ENCODE measurements around the gene CAMSAP3.

The CAMSAP3 gene

DNA sequence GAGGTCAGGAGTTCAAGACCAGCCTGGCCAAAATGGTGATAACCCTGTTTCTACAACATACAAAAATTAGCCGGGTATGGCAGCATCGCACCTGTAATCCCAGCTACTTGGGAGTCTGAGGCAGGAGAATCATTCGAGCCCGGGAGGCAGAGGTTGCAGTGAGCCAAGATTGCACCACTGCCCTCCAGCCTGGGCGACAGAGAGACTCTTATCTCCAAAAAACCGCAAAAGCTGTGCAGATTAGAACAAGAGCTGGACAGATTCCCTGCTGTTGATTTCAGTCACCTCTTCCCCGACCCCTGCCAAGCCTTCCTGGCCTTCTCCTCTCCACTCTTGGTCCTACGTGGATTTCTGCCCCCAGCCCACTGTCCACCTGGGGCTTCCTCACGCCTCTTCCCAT is 8.3 kb downstream of the CAMSAP3 start:
- TF ChIP-seq, protein P1, sequence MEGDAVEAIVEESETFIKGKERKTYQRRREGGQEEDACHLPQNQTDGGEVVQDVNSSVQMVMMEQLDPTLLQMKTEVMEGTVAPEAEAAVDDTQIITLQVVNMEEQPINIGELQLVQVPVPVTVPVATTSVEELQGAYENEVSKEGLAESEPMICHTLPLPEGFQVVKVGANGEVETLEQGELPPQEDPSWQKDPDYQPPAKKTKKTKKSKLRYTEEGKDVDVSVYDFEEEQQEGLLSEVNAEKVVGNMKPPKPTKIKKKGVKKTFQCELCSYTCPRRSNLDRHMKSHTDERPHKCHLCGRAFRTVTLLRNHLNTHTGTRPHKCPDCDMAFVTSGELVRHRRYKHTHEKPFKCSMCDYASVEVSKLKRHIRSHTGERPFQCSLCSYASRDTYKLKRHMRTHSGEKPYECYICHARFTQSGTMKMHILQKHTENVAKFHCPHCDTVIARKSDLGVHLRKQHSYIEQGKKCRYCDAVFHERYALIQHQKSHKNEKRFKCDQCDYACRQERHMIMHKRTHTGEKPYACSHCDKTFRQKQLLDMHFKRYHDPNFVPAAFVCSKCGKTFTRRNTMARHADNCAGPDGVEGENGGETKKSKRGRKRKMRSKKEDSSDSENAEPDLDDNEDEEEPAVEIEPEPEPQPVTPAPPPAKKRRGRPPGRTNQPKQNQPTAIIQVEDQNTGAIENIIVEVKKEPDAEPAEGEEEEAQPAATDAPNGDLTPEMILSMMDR (IDR thresholded peaks at IDR 0.05; ENCODE audit: low read depth, low read length, missing control alignments): no peak
- H3K4me3 ChIP-seq (ENCODE audit: low read depth, low read length): no peak overlapping the region
- DNase-seq (ENCODE audit: low read depth): no peak

DNA sequence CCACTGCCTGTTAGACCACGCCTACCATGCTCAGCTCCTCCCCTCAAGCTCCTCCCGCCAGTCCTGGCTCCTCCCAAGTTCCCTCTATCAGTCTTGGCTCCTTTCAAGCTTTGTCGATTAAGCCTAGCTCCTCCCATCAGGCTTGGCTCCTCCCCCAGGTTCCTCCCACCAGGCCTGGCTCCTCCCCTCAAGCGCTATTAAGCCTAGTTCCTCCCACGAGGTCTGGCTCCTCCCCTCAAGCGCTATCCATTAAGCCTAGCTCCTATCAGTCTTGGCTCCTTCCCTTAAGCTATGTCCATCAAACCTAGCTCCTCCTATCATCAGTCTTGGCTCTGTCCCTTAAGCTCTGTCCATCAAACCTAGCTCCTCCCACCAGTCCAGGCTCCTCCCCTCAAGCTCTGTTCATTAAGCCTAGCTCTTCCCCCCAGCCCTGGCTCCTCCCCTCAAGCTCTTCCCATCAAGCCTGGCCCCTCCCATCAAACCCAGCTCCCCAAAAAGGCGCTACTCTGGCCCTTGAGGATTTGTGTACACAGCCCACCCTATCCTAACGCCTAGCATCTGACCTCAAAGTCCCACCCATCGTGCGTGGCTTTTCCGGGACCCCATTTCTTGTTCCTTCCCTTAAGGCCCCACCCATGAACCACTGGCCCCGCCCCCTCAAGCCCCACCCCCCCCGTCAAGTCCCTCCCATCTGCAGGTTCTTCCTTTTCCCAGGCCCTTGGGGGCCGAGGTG is 10.0 kb downstream of the CAMSAP3 start:
- peak; percentile 26 for DNase-seq (ENCODE audit: low read depth)
- no peak overlapping the region for H3K4me3 ChIP-seq (ENCODE audit: low read depth, low read length)
- TF ChIP-seq, protein P1 (IDR thresholded peaks at IDR 0.05; ENCODE audit: low read depth, low read length, missing control alignments): no peak

DNA sequence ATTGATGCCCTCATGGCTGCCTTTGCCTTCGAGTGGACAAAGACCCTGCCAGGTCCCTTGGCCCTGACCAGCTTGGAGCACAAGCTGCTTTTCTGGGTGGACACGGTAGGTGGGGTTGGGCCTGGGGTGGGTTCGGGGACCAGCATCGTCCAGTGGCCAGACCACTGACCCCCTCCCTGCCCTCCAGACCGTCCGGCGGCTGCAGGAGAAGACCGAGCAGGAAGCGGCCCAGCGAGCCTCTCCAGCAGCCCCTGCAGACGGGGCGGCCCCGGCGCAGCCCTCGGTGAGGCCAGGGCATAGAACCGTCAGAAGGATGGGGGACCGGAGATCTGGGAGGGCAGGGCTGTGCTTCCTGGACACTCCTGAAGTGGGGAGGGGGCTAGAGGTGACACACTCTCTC is 10.6 kb downstream of the CAMSAP3 start:
- DNase-seq (ENCODE audit: low read depth): no peak
- TF ChIP-seq, protein P1 (IDR thresholded peaks at IDR 0.05; ENCODE audit: low read depth, low read length, missing control alignments): no peak
- no peak overlapping the region for H3K4me3 ChIP-seq (ENCODE audit: low read depth, low read length)

DNA sequence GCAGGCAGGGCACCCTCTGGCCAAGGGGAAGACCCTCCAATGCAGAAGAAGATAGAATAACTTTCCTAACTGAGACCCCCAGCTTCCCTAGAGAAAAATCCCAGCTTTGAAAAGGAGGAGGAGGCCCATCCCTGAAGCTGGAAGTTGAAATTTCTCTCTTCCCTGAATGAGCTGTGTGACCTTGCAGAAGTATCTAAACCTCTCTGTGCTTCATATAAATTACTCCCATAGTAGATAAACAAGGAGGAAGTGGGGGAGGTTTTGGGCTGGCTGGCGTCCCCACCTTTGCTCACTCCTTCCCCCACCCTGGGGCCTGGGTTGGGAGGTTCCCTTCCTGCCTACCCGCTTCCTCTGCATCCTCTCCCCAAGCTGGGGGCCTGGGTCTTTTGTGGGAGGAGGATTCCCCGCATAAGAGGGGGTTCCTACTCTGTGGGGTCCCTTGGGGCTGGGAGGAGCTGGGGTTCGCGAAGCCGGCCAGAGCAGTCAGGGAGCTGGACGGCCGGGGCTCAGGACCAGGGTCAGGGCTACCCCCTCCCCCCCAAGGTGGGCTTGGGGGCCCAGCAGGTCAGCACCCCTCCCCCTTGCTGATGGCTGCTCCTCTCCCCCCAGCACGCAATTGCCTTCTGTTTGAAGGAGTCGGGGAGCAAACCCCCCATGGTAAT is 11.7 kb downstream of the CAMSAP3 start:
- no peak overlapping the region for H3K4me3 ChIP-seq (ENCODE audit: low read depth, low read length)
- no peak for DNase-seq (ENCODE audit: low read depth)
- TF ChIP-seq, protein P1 (IDR thresholded peaks at IDR 0.05; ENCODE audit: low read depth, low read length, missing control alignments): no peak

DNA sequence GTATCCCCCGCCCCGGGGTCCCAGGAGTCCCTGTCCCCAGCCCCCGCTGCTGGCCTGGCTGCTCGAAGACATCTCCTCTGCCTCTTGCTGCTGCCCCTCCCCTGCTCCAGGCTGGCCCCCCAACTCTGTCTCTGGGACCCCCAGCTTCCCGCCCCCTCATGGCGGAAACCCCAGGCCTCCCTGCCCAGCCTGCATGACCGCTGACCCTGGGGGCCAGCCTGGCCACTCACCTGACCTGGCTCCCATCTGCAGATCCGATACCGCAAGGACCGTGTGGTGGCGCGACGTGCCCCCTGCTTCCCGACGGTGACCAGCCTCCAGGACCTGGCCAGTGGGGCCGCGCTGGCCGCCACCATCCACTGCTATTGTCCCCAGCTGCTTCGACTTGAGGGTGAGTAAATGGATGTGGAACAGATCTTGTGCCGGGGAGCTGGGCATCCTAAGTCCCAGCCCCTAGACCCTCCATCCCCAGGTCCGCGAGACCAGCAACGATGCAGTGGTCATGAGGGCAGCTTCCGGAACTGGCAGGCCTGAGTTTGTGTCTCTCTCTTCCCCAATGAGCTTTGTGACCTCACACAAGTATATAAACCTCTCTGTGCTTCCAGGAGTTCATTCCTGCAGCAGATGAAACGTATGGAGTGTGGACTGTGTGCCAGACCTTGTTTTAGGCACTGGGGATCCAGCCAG is 12.4 kb downstream of the CAMSAP3 start:
- no peak for DNase-seq (ENCODE audit: low read depth)
- no peak overlapping the region for H3K4me3 ChIP-seq (ENCODE audit: low read depth, low read length)
- TF ChIP-seq, protein P1 (IDR thresholded peaks at IDR 0.05; ENCODE audit: low read depth, low read length, missing control alignments): no peak

DNA sequence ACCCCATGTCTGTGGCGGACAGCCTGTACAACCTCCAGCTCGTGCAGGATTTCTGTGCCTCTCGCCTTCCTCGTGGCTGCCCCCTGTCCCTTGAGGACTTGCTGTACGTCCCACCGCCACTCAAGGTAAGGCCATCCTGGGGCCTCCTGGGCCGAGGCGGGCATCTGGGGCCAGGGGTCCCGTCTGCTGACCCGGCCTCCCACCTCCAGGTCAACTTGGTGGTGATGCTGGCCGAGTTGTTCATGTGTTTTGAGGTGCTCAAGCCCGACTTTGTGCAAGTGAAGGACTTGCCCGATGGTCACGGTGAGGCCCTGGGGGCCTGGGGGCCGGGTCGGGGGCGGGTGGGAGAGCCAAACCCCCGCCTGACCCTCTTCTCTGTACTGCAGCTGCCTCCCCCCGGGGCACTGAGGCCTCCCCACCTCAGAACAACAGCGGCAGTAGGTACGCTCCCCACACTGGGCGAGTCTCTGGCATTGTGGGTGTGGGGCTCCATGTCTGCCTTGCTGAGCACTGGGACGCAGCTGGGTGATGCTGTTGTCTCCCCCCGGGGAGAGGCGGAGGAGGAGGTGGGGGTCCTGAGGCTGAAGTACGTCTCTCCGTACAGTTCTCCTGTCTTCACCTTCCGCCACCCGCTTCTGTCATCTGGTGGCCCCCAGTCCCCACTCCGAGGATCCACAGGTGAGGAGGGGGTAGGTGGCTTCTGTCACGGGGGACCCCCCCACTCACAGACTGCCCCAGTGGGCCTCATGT is 15.0 kb downstream of the CAMSAP3 start:
- TF ChIP-seq, protein P1 (IDR thresholded peaks at IDR 0.05; ENCODE audit: low read depth, low read length, missing control alignments): no peak
- DNase-seq (ENCODE audit: low read depth): no peak

More for the DNA sequence above, 15.0 kb downstream of the CAMSAP3 start:
- no peak overlapping the region for H3K4me3 ChIP-seq (ENCODE audit: low read depth, low read length)

Data from GM12864 (cell line).